A673 (cell line): ENCODE measurements around the gene PYGO1.

ENCODE experiments used
- CTCF ChIP-seq: fragments of 300-800, 200-600 bp; sonication (generic); conservative IDR thresholded peaks from 2 replicates; pipeline ENCODE4 v1.5.1; 2017; ENCODE audit warnings: low read depth, mild to moderate bottlenecking, antibody characterized with exemption, low read length, moderate library complexity, mixed read lengths
- EZH2 ChIP-seq: fragments of 200-600 bp; sonication (generic); IDR thresholded peaks from 2 replicates; pipeline ENCODE4 v1.6.1; 2017; ENCODE audit warnings: borderline replicate concordance, low read depth, mild to moderate bottlenecking, mixed read lengths, antibody characterized with exemption, low read length; ENCODE audit not compliant: poor library complexity, severe bottlenecking

- TF ChIP-seq CTCF = no peak
- TF ChIP-seq EZH2 = no peak
These were observed 30.2 kb upstream of the PYGO1 start for GRCh38 chr15:55618387-55618786.
